ENCODE data around the gene RAP2B.

DNA sequence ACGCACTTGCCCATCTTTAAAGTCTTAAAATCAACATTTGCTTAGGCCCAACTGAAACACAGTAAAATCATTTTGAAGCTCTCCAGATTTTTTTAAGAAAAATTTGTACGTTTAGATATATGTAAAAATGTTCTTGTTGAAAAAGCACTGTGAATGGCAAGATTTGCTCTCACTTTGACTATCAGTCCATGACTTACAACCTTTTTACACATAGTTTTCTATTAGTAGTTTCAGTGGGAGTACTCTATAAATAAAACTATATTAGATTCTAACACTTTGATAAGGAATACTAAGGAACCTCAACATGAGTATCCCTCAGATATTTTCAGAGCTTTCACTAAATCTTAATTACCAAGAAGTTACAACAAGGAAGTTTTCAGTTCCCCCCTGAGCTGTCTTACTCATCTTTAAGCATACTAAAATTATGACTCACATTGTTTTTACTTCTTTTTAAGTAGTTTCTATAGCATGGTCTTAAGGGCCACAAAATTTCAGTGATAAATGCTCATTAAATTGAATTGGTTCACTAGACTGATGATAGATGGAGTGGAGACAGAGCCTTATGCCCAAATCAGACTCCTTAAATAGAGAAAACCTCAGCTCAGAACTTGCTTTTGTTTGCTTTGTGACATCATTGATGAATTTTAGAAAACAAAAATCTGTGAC, 31.6 kb upstream of the RAP2B start:
- TF ChIP-seq, protein P1, sequence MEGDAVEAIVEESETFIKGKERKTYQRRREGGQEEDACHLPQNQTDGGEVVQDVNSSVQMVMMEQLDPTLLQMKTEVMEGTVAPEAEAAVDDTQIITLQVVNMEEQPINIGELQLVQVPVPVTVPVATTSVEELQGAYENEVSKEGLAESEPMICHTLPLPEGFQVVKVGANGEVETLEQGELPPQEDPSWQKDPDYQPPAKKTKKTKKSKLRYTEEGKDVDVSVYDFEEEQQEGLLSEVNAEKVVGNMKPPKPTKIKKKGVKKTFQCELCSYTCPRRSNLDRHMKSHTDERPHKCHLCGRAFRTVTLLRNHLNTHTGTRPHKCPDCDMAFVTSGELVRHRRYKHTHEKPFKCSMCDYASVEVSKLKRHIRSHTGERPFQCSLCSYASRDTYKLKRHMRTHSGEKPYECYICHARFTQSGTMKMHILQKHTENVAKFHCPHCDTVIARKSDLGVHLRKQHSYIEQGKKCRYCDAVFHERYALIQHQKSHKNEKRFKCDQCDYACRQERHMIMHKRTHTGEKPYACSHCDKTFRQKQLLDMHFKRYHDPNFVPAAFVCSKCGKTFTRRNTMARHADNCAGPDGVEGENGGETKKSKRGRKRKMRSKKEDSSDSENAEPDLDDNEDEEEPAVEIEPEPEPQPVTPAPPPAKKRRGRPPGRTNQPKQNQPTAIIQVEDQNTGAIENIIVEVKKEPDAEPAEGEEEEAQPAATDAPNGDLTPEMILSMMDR (conservative IDR thresholded peaks at IDR 0.05; ENCODE audit: low read length): no peak
- TF ChIP-seq EZH2phosphoT487 (IDR thresholded peaks at IDR 0.05; ENCODE audit: borderline replicate concordance): no peak

Data from Loucy (cell line).